Measurements from ENCODE around the gene SLIT2. TPM values are rescaled to one million over a fixed set of nuclear protein-coding genes. Genes with fewer than 3 reads are reported as not detected.

SLIT2 gene
- polyA plus RNA-seq, 1 donor from 2014 or later, result 26.4 TPM

GRCh38 chr4:20253283-20253734 is 1.6 kb downstream of the SLIT2 start:
- H3K36me3 ChIP-seq (ENCODE audit: insufficient read depth, low read length), result no peaks in the 10 kb centered on the region
- H3K9me2 ChIP-seq (ENCODE audit: insufficient read depth, low read length), result no peaks in the 10 kb centered on the region
- H3K27ac ChIP-seq (ENCODE audit: low read length), result no peak overlapping the region
- H3F3A ChIP-seq (ENCODE audit: insufficient read depth, low read length, poor library complexity, severe bottlenecking), result no peaks in the 10 kb centered on the region
- peaks cover 46% of the 10 kb centered on the region for H3K79me2 ChIP-seq (replicated peaks; ENCODE audit: insufficient read depth, low read length)
- no peak overlapping the region for H2AFZ ChIP-seq (ENCODE audit: low read depth, low read length)
- H3K9me3 ChIP-seq (ENCODE audit: low read length), result no peaks in the 10 kb centered on the region
- TF ChIP-seq, protein P1, sequence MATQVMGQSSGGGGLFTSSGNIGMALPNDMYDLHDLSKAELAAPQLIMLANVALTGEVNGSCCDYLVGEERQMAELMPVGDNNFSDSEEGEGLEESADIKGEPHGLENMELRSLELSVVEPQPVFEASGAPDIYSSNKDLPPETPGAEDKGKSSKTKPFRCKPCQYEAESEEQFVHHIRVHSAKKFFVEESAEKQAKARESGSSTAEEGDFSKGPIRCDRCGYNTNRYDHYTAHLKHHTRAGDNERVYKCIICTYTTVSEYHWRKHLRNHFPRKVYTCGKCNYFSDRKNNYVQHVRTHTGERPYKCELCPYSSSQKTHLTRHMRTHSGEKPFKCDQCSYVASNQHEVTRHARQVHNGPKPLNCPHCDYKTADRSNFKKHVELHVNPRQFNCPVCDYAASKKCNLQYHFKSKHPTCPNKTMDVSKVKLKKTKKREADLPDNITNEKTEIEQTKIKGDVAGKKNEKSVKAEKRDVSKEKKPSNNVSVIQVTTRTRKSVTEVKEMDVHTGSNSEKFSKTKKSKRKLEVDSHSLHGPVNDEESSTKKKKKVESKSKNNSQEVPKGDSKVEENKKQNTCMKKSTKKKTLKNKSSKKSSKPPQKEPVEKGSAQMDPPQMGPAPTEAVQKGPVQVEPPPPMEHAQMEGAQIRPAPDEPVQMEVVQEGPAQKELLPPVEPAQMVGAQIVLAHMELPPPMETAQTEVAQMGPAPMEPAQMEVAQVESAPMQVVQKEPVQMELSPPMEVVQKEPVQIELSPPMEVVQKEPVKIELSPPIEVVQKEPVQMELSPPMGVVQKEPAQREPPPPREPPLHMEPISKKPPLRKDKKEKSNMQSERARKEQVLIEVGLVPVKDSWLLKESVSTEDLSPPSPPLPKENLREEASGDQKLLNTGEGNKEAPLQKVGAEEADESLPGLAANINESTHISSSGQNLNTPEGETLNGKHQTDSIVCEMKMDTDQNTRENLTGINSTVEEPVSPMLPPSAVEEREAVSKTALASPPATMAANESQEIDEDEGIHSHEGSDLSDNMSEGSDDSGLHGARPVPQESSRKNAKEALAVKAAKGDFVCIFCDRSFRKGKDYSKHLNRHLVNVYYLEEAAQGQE (IDR thresholded peaks at IDR 0.05; ENCODE audit: borderline replicate concordance), result no peak
- TF ChIP-seq, protein P2, sequence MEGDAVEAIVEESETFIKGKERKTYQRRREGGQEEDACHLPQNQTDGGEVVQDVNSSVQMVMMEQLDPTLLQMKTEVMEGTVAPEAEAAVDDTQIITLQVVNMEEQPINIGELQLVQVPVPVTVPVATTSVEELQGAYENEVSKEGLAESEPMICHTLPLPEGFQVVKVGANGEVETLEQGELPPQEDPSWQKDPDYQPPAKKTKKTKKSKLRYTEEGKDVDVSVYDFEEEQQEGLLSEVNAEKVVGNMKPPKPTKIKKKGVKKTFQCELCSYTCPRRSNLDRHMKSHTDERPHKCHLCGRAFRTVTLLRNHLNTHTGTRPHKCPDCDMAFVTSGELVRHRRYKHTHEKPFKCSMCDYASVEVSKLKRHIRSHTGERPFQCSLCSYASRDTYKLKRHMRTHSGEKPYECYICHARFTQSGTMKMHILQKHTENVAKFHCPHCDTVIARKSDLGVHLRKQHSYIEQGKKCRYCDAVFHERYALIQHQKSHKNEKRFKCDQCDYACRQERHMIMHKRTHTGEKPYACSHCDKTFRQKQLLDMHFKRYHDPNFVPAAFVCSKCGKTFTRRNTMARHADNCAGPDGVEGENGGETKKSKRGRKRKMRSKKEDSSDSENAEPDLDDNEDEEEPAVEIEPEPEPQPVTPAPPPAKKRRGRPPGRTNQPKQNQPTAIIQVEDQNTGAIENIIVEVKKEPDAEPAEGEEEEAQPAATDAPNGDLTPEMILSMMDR (IDR thresholded peaks at IDR 0.05; ENCODE audit: poor library complexity, severe bottlenecking), result no peak
- no peak for TF ChIP-seq TAF1 (IDR thresholded peaks at IDR 0.05; ENCODE audit: low read depth)
- no peak for TF ChIP-seq SMC3 (conservative IDR thresholded peaks at IDR 0.05; ENCODE audit: poor library complexity)
- no peak for TF ChIP-seq EZH2 (IDR thresholded peaks at IDR 0.05; ENCODE audit: borderline replicate concordance, insufficient read depth, low read length, poor library complexity, severe bottlenecking)
- no peak for TF ChIP-seq EP300 (conservative IDR thresholded peaks at IDR 0.05; ENCODE audit: poor library complexity, severe bottlenecking)
- TF ChIP-seq MXI1 (conservative IDR thresholded peaks at IDR 0.05; ENCODE audit: poor library complexity, severe bottlenecking), result no peak
- TF ChIP-seq POLR2AphosphoS5 (IDR thresholded peaks at IDR 0.05), result no peak
- TF ChIP-seq RAD21 (conservative IDR thresholded peaks at IDR 0.05), result no peak
- H3K4me3 ChIP-seq (ENCODE audit: low read length), result peak overlapping the region; percentile 87
- H4K20me1 ChIP-seq (ENCODE audit: insufficient read depth), result no peaks in the 10 kb centered on the region
- peak overlapping the region; percentile 71 for H3K9ac ChIP-seq (ENCODE audit: low read length)
- peak overlapping the region; percentile 81 for H3K4me2 ChIP-seq (ENCODE audit: low read length)
- H3K27me3 ChIP-seq (ENCODE audit: insufficient read depth, low read depth, low read length), result peaks cover 46% of the 10 kb centered on the region

- no peaks in the 10 kb centered on the region for H3K9me3 ChIP-seq (ENCODE audit: low read length)
- H3K36me3 ChIP-seq (ENCODE audit: insufficient read depth, low read length), result no peaks in the 10 kb centered on the region
- peak overlapping the region; percentile 21 for H2AFZ ChIP-seq (ENCODE audit: low read depth, low read length)
- H4K20me1 ChIP-seq (ENCODE audit: insufficient read depth), result no peaks in the 10 kb centered on the region
- peak; percentile 15 for TF ChIP-seq POLR2AphosphoS5 (IDR thresholded peaks at IDR 0.05)
- TF ChIP-seq, protein P2 (IDR thresholded peaks at IDR 0.05; ENCODE audit: poor library complexity, severe bottlenecking), result no peak
- H3F3A ChIP-seq (ENCODE audit: insufficient read depth, low read length, poor library complexity, severe bottlenecking), result no peaks in the 10 kb centered on the region
- no peak overlapping the region for H3K27ac ChIP-seq (ENCODE audit: low read length)
- no peaks in the 10 kb centered on the region for H3K9me2 ChIP-seq (ENCODE audit: insufficient read depth, low read length)
- peak overlapping the region; percentile 71 for H3K9ac ChIP-seq (ENCODE audit: low read length)
- peak overlapping the region; percentile 87 for H3K4me3 ChIP-seq (ENCODE audit: low read length)
- H3K4me2 ChIP-seq (ENCODE audit: low read length), result peak overlapping the region; percentile 81
- H3K79me2 ChIP-seq (replicated peaks; ENCODE audit: insufficient read depth, low read length), result peaks cover 46% of the 10 kb centered on the region
- peaks cover 46% of the 10 kb centered on the region for H3K27me3 ChIP-seq (ENCODE audit: insufficient read depth, low read depth, low read length)
Observed at GRCh38 chr4:20253735-20254409, 2.2 kb downstream of the SLIT2 start.
